GM19463 (cell line): ENCODE results near the gene RAN.
A peak's percentile ranks its signal among the peaks of the same experiment; 100 is the strongest.
"Not testable (repeated sequence)": the region's sequence is repeated elsewhere in the genome, so short reads cannot be mapped to it uniquely, and the experiment has no call there.

Source experiments
- ATAC-seq: cut with Tn5 transposase; IDR thresholded peaks from one replicate; pipeline ENCODE4 v1.9.1; 2021; ENCODE audit warnings: mild to moderate bottlenecking, moderate library complexity; ENCODE audit not compliant: unreplicated experiment

The RAN gene

GRCh38 chr12:130849561-130850417 lies 22.1 kb upstream of the RAN start:
- no peak for ATAC-seq

- ATAC-seq: no peak
Measured at GRCh38 chr12:130850418-130851021, 21.3 kb upstream of the RAN start.

GRCh38 chr12:130856088-130856487 lies 15.8 kb upstream of the RAN start:
- ATAC-seq: no peak

GRCh38 chr12:130858084-130858483 lies 13.8 kb upstream of the RAN start:
- ATAC-seq: no peak

- no peak for ATAC-seq
Measured at GRCh38 chr12:130859161-130859560, 12.7 kb upstream of the RAN start.

- no peak for ATAC-seq
Measured at GRCh38 chr12:130860311-130860710, 11.6 kb upstream of the RAN start.

- ATAC-seq: no peak
Measured at GRCh38 chr12:130862161-130862560, 9.7 kb upstream of the RAN start.

GRCh38 chr12:130862771-130863170 lies 9.1 kb upstream of the RAN start:
- not testable (repeated sequence) for ATAC-seq

- no peak for ATAC-seq
Measured at GRCh38 chr12:130863298-130863697, 8.6 kb upstream of the RAN start.

GRCh38 chr12:130868412-130868811 lies 3.5 kb upstream of the RAN start:
- no peak for ATAC-seq

GRCh38 chr12:130870442-130871285 lies 1.2 kb upstream of the RAN start:
- peak; percentile 20 for ATAC-seq

GRCh38 chr12:130872179-130873096 lies 572 bp downstream of the RAN start:
- ATAC-seq: peak; percentile 31

- ATAC-seq: no peak
Measured at GRCh38 chr12:130873106-130873795, 1.4 kb downstream of the RAN start.

- ATAC-seq: peak; percentile 19
Measured at GRCh38 chr12:130873825-130874224, 2.0 kb downstream of the RAN start.

- no peak for ATAC-seq
Measured at GRCh38 chr12:130874696-130875095, 2.8 kb downstream of the RAN start.

- no peak for ATAC-seq
Measured at GRCh38 chr12:130875193-130875592, 3.3 kb downstream of the RAN start.

- not testable (repeated sequence) for ATAC-seq
Measured at GRCh38 chr12:130875708-130876107, 3.8 kb downstream of the RAN start.

- ATAC-seq: no peak
Measured at GRCh38 chr12:130876297-130876696, 4.4 kb downstream of the RAN start.

- ATAC-seq: no peak
Measured at GRCh38 chr12:130876758-130877157, 4.9 kb downstream of the RAN start.

GRCh38 chr12:130877333-130877732 lies 5.5 kb downstream of the RAN start:
- no peak for ATAC-seq
